HG03139 (cell line): ENCODE measurements around the gene CSF1R.

Experiments used
- ATAC-seq: cut with Tn5 transposase; IDR thresholded peaks from one replicate; pipeline ENCODE4 v1.9.1; 2021; ENCODE audit not compliant: unreplicated experiment

CSF1R gene

DNA sequence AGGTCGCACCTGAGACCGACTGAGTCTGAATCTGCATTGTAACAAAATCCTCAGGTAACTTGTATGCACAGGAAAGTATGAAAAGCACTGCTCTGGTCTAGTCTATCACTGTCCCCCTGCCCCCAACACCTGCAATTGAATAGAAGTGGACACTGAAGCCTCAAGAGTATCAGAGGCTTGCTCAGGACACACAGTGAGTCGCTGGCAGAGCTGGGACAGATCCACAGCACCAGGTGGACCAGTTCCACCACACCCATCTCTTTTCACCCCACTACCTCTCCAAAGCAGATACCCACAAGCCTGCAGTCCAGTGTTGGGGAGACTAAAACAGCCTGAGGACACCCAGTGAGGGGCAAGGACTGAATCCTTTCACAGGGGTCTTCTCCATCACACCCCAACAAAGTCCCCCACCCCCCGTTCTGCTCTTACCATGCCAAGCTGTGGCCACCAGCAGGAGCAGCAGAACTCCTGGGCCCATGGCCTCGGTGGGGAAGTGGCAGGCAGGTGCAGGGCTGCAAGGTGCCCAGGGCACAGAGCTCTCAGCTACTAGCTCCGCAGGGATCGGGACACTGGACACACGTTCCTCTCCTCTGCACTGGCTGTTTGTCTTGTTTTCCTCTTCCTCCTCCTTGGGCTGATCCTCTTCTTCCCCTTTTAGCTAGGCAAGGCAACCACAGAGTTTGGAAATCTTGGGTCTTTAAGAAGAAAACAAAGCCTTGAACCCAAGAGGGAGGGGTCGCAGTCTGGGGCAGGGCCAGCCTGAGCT is at the start of gene CSF1R:
Gene CSF1R (minus strand): TSS at position 605 of the 766 bp plus-strand sequence. CDS start 127 bp downstream, at position 478.
- no peak for ATAC-seq

DNA sequence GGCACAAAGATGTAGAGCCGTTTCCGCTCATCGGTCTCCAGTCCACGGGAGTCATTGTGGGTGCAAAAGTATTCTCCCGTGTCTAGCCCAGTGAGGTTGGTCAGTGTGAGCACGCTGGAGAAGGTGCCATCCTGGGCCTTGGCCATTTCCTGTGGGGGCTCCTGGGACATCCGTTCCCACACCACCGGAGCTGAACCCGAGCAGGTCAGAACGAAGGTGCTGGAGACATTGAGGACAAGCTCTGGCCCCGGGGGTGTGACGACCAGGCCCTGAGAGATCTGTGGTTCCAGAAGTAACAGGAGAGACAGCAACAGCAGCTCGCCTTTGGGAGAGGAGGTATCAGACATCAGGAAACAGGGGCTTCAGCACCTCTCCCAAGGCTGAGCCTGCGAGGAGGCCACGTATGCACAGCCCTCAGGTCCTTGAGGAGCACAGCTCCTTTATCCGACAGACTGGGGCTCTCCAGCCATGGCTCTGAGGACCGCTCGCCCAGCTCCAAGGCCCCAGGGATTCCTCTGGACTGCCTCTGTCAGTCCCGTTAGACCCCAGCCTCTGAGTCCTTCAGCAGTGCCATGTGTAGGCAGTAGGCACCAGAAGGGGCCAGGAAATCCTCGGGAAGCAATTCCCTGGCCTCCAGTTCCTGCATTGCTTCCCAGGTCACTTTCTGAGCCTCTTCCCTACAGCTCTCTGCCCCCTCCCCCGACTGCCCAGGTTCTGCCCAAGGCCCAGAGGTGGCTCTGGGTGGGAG is 49.4 kb upstream of the CSF1R start:
- ATAC-seq = no peak

DNA sequence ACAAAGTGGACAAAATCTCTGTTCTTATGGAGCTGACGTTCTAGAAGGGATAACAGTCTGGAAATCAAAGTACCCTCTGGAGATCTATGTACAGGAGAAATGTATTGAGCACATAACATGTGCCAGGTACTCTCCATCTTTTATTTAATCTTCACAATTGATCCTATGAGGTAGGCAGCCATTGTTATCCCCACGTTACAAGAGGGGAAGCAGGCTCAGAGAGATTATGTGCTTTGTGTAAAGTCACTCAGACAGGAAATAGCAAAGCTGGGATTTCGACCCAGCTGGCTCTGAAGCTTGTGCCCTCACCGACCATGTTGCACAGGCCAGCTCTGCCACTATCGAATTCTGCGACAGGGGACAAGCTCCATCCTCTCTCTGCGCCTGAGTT is 47.8 kb upstream of the CSF1R start:
- no peak for ATAC-seq

- ATAC-seq = no peak
Measured at GRCh38 chr5:150133581-150134197, 47.3 kb upstream of the CSF1R start.

GRCh38 chr5:150132740-150133139 is 46.4 kb upstream of the CSF1R start:
- no peak for ATAC-seq

GRCh38 chr5:150131978-150132694 is 45.8 kb upstream of the CSF1R start:
- ATAC-seq = no peak

DNA sequence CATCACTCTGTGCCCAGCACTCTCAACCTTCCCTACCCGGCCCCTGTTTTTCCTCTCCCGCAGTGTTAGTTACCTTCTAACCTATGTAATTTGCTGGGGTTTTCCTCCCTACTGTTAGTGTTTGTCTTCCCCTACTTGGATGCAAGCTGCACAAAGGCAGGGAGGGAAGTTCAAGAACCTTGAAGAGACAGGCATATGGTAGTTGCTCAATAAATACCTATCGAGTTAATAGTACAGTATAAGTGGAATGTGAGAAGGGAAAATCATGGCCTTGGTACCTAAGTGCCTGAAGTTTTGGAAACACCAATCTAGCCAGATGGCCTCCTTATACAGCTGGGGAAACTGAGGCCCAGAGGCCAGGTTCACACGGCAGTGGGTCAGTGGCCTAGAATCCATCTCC is 45.1 kb upstream of the CSF1R start:
- no peak for ATAC-seq

DNA sequence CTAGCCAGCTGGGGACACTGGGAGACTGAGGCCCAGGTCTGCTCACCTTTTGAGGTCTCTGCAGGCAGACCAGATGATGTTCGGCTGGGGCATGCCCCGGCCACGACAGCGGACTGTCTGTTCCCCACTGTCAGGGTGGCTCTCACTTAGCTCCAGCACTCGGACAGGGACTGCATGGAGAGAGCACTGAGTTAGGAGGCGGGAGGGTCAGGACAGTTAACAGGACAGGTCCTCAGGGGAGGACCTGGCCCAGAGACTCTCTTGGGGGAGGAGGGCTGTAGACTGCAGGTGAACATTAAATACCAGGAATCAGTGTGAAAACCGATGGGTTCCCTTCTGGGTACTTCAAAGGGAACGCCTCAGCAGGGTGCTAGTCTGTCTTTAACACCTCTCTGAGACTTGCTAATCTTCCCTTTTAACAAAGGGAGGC is 44.2 kb upstream of the CSF1R start:
- ATAC-seq = no peak

GRCh38 chr5:150129813-150130492 is 43.6 kb upstream of the CSF1R start:
- ATAC-seq = no peak

- no peak for ATAC-seq
Measured at GRCh38 chr5:150129454-150129812, 43.1 kb upstream of the CSF1R start.

DNA sequence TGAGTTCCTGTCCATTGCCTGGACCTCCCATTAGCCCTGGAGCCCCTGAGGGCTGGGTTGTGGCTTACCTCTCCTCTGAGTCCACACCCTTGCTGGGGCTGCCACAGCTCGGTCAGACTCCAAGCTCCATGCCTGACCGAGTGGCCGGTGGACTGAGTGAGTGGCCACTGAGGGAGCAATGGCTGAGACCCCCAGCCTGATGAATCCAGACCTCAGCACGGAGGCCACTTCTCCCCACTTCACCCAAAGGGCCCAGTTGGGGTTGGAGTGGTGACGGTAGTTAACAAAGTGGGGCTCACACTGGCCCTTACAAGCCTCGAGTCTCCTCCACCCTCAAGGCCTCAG is 40.5 kb upstream of the CSF1R start:
- no peak for ATAC-seq

DNA sequence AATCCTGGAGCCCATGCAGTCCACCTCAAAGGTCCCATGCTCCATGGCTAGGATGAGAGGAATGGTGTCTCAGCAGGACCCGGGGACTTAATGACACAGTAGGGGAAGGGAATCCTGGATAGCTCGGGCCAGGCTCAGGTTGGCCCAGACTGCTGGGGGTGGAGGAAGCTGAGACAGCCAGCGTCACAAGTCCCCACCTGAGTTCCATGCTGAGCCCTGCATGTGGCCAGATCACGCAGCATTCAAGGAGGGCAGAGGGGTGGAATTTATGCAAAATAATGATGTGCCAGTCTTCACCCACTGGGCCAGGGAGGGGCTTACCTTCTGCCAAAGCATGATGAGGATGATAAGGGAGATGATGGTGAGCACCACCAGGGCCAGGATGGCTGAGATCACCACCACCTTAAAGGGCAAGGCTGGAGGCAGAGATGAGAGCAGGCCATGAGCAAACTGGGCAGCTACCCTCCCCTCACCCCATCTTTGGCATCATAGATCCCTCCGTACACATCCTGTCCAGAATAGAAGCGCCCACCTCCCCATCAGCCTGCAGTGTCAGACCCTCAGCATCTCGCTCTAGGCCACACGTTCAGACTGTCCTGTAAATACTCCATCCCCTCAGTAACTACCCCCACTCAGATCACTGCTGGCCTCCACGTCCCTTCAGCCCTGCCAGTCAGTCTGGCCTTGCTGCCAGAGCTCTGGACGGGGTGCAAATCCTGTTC is 40.0 kb upstream of the CSF1R start:
- ATAC-seq = no peak

DNA sequence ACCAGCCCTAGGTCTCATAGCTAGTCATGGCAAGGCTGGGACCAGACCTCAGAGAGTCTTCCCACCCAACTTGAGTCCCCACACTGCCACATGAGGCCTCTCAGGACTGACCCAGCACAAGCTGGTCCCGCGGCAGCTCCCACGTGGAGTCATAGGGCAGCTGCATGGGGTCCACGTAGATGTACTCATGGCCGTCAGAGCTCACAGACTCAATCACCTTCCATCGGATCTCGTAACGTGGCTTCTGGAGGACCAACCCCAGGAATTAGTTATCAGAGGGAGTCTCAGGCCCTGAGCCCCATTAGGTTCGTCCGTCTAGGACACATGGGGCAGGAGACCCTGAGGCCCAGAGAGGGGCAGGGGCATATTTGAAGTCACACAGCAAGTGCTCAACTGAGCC is 39.0 kb upstream of the CSF1R start:
- no peak for ATAC-seq

- no peak for ATAC-seq
Measured at GRCh38 chr5:150124596-150124995, 38.2 kb upstream of the CSF1R start.

- no peak for ATAC-seq
Measured at GRCh38 chr5:150124111-150124557, 37.8 kb upstream of the CSF1R start.

- ATAC-seq = no peak
Measured at GRCh38 chr5:150123542-150123941, 37.2 kb upstream of the CSF1R start.

DNA sequence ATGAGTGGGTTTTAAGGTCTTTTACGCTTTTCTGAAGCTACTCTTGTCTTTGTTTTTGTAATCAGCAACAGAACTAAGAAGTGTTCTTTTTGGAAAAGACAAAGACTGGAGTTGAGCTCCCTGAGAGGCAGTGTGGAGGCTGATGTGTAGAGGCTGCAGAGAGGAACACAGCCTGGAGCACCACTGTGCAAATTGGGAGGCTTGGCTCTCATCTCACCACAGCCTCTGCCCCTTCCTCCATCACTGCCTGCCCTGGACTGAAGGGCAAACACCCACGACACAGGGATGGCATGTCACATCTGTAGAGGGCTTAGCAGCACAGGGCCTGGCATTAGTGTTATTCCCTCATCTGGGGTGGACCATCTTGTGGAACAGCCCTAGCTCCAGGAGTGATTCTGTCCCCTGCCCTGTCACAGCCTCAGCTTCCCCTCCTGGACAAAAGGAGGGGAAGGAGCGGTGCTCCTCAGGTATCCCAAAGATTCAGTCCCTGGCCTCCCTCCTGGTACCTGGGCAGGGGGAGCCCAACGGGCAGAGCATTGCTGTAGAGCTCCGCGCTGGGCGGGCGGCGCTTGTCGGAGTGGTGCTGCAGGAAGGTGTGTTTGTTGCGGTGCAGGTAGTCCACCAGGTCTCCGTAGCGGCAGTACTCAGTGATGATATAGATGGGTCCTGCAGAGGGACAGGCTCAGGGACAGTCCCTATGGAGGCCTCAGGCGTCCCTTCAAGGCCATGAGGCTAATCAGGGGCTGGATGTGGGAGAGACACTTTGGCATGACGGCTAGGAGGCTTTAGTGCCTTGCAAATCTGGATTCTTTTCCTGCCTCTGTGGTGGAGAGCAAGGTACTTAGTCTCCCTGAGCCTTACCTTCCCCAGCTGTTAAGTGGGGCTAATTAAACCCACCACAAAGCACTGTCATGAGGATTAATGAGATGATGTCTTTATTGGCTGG is 36.5 kb upstream of the CSF1R start:
- no peak for ATAC-seq

DNA sequence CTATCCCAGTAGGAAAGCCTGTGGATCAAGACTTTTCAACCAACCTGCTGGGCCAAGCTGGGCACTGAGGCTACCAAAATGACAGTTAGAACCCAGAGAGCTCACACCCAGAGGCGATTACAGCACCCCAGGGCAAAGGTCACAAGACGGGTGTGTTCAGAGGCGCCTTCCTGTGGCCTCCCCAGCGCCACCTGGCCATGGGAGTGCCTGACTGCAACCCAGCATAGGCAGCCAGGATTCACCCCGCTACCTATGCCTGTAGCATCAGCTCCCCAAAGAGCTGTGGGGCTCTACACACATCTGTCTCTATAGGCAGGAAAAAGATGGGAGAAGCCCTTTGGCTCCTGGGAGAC is 35.8 kb upstream of the CSF1R start:
- ATAC-seq = no peak

DNA sequence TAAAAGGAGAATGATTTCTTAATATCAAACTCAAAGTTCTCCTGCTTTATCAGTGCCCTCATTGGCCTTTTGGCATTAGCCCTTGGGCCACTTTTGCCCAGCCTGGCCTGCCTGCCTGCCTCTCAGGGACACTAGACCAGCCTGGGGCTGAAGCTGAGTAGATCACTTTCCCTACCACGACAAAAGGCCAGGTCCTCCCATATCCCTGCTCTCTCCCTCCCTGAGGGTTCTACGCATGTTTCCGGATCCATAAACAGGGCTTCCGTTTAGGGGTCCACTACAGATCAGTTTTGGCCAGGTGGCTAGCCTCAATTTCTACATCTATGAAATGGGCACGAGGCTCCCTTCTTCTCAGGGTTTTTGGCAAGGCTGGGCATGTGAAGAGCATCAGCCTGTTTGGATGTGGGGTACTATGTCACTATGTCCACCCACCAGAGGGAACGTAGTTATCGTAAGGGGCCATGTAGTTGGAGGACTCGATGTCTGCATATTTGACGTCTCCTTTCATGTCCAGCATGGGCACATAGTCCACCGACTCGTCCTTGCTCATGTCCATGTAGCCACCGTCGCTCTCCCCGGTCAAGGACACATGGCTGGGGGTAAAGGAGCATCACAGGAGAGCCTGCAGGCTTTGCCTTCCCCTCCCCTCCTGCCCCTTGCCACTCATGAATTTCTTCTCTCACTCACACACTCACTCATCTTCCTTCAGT is 35.2 kb upstream of the CSF1R start:
- no peak for ATAC-seq
